Spleen (tissue), 11 donors: Measurements from ENCODE around the gene ANKRD12. TPM values are rescaled to one million over a fixed set of nuclear protein-coding genes. Genes with fewer than 3 reads are reported as not detected.

Experiments
- DNase-seq: peaks from one replicate; pipeline ENCODE4 v3.0.0-alpha.2; 2020
- H3K27ac ChIP-seq, 8 donors: fragments of 200-600 bp; sonication (generic) in 7 of 8; 1 replicate in 4 of 8; 2 replicates in 4 of 8; pipeline versions ENCODE4 v1.5.0 to v1.8.0; 2016 to 2021; ENCODE audit warnings: inconsistent platforms in 4 of 8, mild to moderate bottlenecking in 4 of 8, moderate library complexity in 1 of 8
- H3K27me3 ChIP-seq, 7 donors: fragments of 200-600 bp; sonication (generic) in 6 of 7; replicated peaks in 1 of 7; 1 replicate in 4 of 7; 2 replicates in 3 of 7; pipeline versions ENCODE4 v1.5.0 to v1.8.0; 2016 to 2021; ENCODE audit warnings: inconsistent platforms in 3 of 7, mild to moderate bottlenecking in 1 of 7
- H3K36me3 ChIP-seq, 6 donors: fragments of 200-600 bp; sonication (generic) in 5 of 6; 1 replicate in 4 of 6; 2 replicates in 2 of 6; pipeline versions ENCODE4 v1.5.0 to v1.8.0; 2016 to 2021; ENCODE audit warnings: inconsistent platforms in 2 of 6
- H3K4me1 ChIP-seq, 6 donors: fragments of 200-600 bp; sonication (generic) in 5 of 6; 1 replicate in 3 of 6; 2 replicates in 3 of 6; pipeline versions ENCODE4 v1.5.0 to v1.8.0; 2016 to 2021; ENCODE audit warnings: inconsistent platforms in 3 of 6
- H3K4me3 ChIP-seq, 8 donors: fragments of 200-600 bp; sonication (generic) in 7 of 8; 1 replicate in 4 of 8; 2 replicates in 4 of 8; pipeline versions ENCODE4 v1.5.0 to v1.8.0; 2016 to 2021; ENCODE audit warnings: inconsistent platforms in 4 of 8, mild to moderate bottlenecking in 4 of 8, moderate library complexity in 2 of 8
- H3K9me3 ChIP-seq, 8 donors: fragments of 200-600 bp; sonication (generic) in 7 of 8; 1 replicate in 4 of 8; 2 replicates in 4 of 8; pipeline versions ENCODE4 v1.5.0 to v1.8.0; 2016 to 2021; ENCODE audit warnings: inconsistent platforms in 4 of 8
- CTCF ChIP-seq, 11 experiments: fragments of 200-600 bp in 7 of 11; fragments of 450-650 bp in 4 of 11; sonication (generic) in 4 of 11; IDR thresholded peaks in 8 of 11; conservative IDR thresholded peaks in 3 of 11; 1 replicate in 7 of 11; 2 replicates in 4 of 11; pipeline versions ENCODE4 v1.4.0 to v1.8.0; 2016 to 2021; ENCODE audit warnings: antibody characterized with exemption in 11 of 11, inconsistent platforms in 4 of 11, mild to moderate bottlenecking in 1 of 11
- POLR2A ChIP-seq, 3 donors: fragments of 450-650 bp; IDR thresholded peaks; one replicate each; pipeline ENCODE4 v1.5.1; 2017; ENCODE audit warnings: antibody characterized with exemption in 3 of 3, mild to moderate bottlenecking in 1 of 3
- POLR2AphosphoS5 ChIP-seq, 3 donors: sonication (generic); formaldehyde crosslinking; IDR thresholded peaks; one replicate each; pipeline ENCODE4 v1.5.1; 2017; ENCODE audit warnings: antibody characterized with exemption in 3 of 3
- WGBS, 5 donors: extraction: QIAGEN DNeasy Blood & Tissue Kit in 3 of 5; methylation state at CpG; one replicate each; pipeline versions ENCODE4 v1.1.5 to v1.1.7; 2013 to 2018; 5-methylcytosine and 5-hydroxymethylcytosine counted together
- intact Hi-C: fragments of 100-400 bp; cut with DNase I; formaldehyde crosslinking; loops from one replicate; pipeline ENCODE4 v1.15.0; 2023; ENCODE audit warnings: low total_unique reads
- polyA plus RNA-seq, 3 donors: library from polyadenylated mRNA; stranded (reverse); fragments of 200-250 nt; gene quantifications; one replicate each; pipeline ENCODE4 v1.2.1, GENCODE V29; 2013
- total RNA-seq, 7 donors: library from RNA; depleted of rRNA in 3 of 7; stranded (reverse); fragments of >200 nt in 3 of 7; fragmentation: NEBNext Ultra II Directional in 4 of 7; extraction: Animal tissue kit (Norgen Biotek cat#: 25700) in 4 of 7; gene quantifications; one replicate each; pipeline versions ENCODE4 v1.1.0 to v1.2.1, GENCODE V29; 2016 to 2021
- donor health status: healthy with polysubstance abuse.
- donor health status: DM: no; HTN: no; CAD: no; lungs with moderate emphysema.
- donor health status: DM: no; HTN: no; CAD: no.
- donor health status: Bipolar disorder and iron deficiency.
- donor health status: healthy.
- donor health status: DM: no; HTN: no; CAD: no.
- donor health status: DM: yes; HTN: yes; CAD: no.

ANKRD12 gene
- total and polyA plus RNA-seq, 10 donors: 7.6 to 122 (median 84.4) TPM

GRCh38 chr18:9209279-9209678, 72.7 kb downstream of the ANKRD12 start:
- H3K9me3 ChIP-seq: no peaks in the 10 kb centered on the region
- no peaks in the 10 kb centered on the region for H3K27me3 ChIP-seq
- H3K36me3 ChIP-seq: peaks cover 0 to 75% (median 18%) of the 10 kb centered on the region in 6 donors
- peak overlapping the region in 1 of 8 donors; percentile 32 for H3K27ac ChIP-seq
- peaks cover 0 to 50% (median 20%) of the 10 kb centered on the region in 6 donors for H3K4me1 ChIP-seq
- no peak for DNase-seq
- H3K4me3 ChIP-seq: no peak overlapping the region
- TF ChIP-seq CTCF (IDR thresholded peaks at IDR 0.05 in 8 of 11, conservative IDR thresholded peaks at IDR 0.05 in 3 of 11): no peak
- no peak for TF ChIP-seq POLR2AphosphoS5 (IDR thresholded peaks at IDR 0.05)
- no peak for TF ChIP-seq POLR2A (IDR thresholded peaks at IDR 0.05)
- 39 to 64% (median 53%) methylated on average over 4 of the region's 4 CpGs for WGBS, 5 donors
- intact Hi-C loops: no loop called here

- DNase-seq: no peak
- no peak overlapping the region for H3K4me3 ChIP-seq
- H3K27me3 ChIP-seq: no peaks in the 10 kb centered on the region
- H3K4me1 ChIP-seq: peaks cover 0 to 50% (median 20%) of the 10 kb centered on the region in 6 donors
- intact Hi-C loops: no loop called here
- peak overlapping the region in 2 of 8 donors; percentile 12 to 15 for H3K27ac ChIP-seq
- 55 to 72% (median 64%) methylated on average over 2 of the region's 2 CpGs for WGBS, 5 donors
- no peaks in the 10 kb centered on the region for H3K9me3 ChIP-seq
- peaks cover 0 to 79% (median 33%) of the 10 kb centered on the region in 6 donors for H3K36me3 ChIP-seq
- TF ChIP-seq POLR2A (IDR thresholded peaks at IDR 0.05) (no peak), POLR2AphosphoS5 (IDR thresholded peaks at IDR 0.05) (no peak), CTCF (IDR thresholded peaks at IDR 0.05 in 8 of 11, conservative IDR thresholded peaks at IDR 0.05 in 3 of 11) (no peak)
Observed at GRCh38 chr18:9210966-9211365, 74.4 kb downstream of the ANKRD12 start.

GRCh38 chr18:9211955-9212354, 75.4 kb downstream of the ANKRD12 start:
- no peak for TF ChIP-seq POLR2AphosphoS5 (IDR thresholded peaks at IDR 0.05)
- no peaks in the 10 kb centered on the region for H3K9me3 ChIP-seq
- no peak for DNase-seq
- WGBS, 5 donors: 74 to 84% (median 81%) methylated on average over 1 of the region's 1 CpG
- H3K4me1 ChIP-seq: peaks cover 0 to 50% (median 20%) of the 10 kb centered on the region in 6 donors
- H3K36me3 ChIP-seq: peaks cover 0 to 89% (median 37%) of the 10 kb centered on the region in 6 donors
- peak overlapping the region in 1 of 8 donors; percentile 12 for H3K27ac ChIP-seq
- intact Hi-C loops: no loop called here
- no peak overlapping the region for H3K4me3 ChIP-seq
- no peaks in the 10 kb centered on the region for H3K27me3 ChIP-seq

- WGBS, 5 donors: 72 to 87% (median 83%) methylated on average over 6 of the region's 6 CpGs
- Histone ChIP-seq H3K27ac (no peak overlapping the region), H3K36me3 (peaks cover 0 to 98% (median 39%) of the 10 kb centered on the region in 6 donors), H3K27me3 (no peaks in the 10 kb centered on the region), H3K4me1 (peaks cover 0 to 22% (median 14%) of the 10 kb centered on the region in 6 donors), H3K4me3 (no peak overlapping the region), H3K9me3 (no peaks in the 10 kb centered on the region)
- no peak for DNase-seq
- TF ChIP-seq CTCF (IDR thresholded peaks at IDR 0.05 in 8 of 11, conservative IDR thresholded peaks at IDR 0.05 in 3 of 11): no peak
- peak in 1 of 3 donors; percentile 7 for TF ChIP-seq POLR2AphosphoS5 (IDR thresholded peaks at IDR 0.05)
- TF ChIP-seq POLR2A (IDR thresholded peaks at IDR 0.05): no peak
- intact Hi-C loops: no loop called here
Observed at GRCh38 chr18:9215221-9215933, 78.8 kb downstream of the ANKRD12 start.
